HG03469 (cell line): ENCODE results near the gene CEP72.
"Not testable (repeated sequence)": the region's sequence is repeated elsewhere in the genome, so short reads cannot be mapped to it uniquely, and the experiment has no call there.

Source experiments
- ATAC-seq: cut with Tn5 transposase; IDR thresholded peaks from one replicate; pipeline ENCODE4 v1.9.1; 2021; ENCODE audit warnings: mild to moderate bottlenecking, moderate library complexity, moderate number of reproducible peaks; ENCODE audit not compliant: unreplicated experiment

CEP72 gene

GRCh38 chr5:579746-580366 lies 32.3 kb upstream of the CEP72 start:
- no peak for ATAC-seq

DNA sequence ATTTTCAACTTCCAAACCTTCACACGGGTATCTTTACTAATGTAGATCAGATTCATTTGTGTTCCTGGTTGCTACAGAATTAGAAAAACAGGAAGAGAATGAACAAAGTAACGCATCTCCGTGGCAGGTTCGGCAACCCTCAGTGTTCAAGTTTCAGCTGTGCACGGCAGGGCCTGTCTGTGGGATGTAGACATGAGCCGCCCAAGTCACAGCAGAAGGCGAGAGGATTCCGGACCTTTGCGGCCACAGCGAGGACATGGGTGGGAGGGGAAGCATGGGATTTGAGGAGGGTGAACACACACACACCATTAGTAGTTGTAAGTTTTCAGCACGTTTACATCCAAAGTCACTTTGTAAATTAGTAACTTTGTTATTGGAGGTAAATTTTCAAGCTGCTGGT lies 31.7 kb upstream of the CEP72 start:
- ATAC-seq, result no peak

DNA sequence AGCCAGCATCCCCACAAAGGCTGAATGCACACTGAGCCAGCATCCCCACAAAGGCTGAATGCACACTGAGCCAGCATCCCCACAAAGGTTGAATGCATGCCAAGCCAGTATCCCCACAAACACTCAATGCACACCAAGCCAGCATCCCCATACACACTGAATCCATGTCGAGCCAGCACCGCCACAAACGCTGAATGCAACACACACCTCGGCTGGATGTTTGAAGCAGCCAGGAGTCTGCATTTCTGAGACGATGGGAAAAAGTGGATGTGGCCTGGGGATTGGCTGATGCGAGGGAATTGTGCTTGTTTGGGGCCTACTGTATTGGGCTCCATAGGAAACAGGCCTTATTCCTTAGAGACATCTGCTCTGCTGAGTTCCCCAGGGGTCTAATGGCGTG lies 30.9 kb upstream of the CEP72 start:
- no peak for ATAC-seq

- no peak for ATAC-seq
These were observed 30.2 kb upstream of the CEP72 start for GRCh38 chr5:581941-582340.

GRCh38 chr5:582445-582844 lies 29.7 kb upstream of the CEP72 start:
- ATAC-seq, result not testable (repeated sequence)

- ATAC-seq, result no peak
These were observed 29.1 kb upstream of the CEP72 start for GRCh38 chr5:582936-583635.

DNA sequence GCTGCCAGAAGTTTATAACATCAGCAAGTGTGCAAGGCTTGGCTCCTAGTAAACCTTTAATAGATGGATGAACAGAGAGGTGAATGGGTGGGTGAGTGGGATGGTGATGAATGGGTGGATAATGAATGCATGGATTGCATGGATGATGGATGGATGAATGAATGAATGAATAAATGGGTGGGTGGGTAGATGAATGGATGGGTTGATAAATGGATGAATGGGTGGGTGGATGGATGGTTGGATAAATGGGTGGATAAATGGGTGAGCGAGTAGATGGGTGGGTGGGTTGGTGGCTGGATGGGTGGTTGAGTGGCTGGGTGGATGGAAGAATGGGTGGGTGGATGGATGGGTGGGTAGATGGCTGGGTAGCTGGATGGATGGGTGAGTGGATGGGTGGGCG lies 28.5 kb upstream of the CEP72 start:
- ATAC-seq, result no peak

DNA sequence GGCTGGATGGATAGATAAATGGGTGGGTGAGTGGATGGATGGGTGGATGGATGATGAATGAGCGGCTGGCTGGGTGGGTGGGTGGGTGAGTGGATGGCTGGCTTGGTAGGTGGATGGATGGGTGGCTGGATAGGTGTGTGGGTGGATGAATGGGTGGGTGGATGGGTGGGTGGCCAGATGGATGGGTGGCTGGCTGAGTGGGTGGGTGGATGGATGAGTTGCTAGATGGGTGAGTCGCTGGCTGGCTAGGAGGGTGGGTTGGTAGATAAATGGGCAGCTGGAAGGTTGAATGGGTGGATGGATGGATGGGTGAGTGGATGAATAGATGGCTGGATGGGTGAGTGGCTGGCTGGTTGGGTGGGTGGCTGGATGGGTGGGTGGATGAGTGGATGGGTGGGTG lies 27.9 kb upstream of the CEP72 start:
- no peak for ATAC-seq

DNA sequence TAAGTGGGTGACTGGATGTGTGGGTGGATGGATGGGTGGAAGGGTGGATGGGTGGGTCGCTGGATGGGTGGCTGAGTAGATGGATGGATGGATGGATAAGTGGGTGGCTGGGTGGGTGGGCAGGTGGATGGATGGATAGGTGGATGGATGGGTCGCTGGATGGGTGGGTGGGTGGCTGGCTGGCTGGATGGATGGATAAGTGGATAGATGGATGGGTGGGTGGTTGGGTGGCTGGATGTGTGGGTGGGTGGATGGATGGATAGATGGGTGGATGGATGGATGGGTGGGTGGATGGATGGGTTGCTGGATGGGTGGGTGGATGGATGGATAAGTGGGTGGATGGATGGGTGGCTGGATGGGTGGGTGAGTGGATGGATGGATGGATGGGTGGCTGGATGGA lies 27.3 kb upstream of the CEP72 start:
- ATAC-seq, result no peak

- no peak for ATAC-seq
These were observed 26.6 kb upstream of the CEP72 start for GRCh38 chr5:585556-585955.

- no peak for ATAC-seq
These were observed 26.0 kb upstream of the CEP72 start for GRCh38 chr5:585962-586628.

DNA sequence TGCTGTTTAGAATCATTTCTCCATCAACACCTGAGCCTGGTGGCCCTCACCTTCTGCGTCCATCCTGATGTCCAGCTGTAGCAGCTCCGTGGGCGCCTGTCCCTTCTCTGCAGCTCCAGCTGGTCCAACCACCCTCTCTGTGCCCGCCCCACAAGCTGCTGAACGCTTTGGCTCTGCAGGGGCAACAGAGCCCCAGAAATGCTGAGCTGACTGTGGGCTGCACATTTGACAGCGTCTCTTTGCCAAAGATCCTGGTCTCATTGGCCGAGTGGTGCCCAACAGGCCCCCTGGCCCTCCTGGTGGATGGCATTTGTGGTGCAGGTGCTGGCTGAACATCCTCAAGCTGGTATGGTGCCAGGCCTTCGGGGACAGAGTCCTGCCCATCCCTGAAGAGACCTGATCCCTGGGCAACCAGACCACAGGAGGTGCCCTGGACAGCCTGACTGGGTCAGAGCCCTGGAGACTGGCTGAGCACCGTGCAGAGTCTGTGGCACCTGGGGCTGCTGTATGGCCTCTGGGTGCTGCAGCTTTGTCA lies 25.3 kb upstream of the CEP72 start:
- ATAC-seq, result no peak

- no peak for ATAC-seq
These were observed 24.7 kb upstream of the CEP72 start for GRCh38 chr5:587403-587802.

DNA sequence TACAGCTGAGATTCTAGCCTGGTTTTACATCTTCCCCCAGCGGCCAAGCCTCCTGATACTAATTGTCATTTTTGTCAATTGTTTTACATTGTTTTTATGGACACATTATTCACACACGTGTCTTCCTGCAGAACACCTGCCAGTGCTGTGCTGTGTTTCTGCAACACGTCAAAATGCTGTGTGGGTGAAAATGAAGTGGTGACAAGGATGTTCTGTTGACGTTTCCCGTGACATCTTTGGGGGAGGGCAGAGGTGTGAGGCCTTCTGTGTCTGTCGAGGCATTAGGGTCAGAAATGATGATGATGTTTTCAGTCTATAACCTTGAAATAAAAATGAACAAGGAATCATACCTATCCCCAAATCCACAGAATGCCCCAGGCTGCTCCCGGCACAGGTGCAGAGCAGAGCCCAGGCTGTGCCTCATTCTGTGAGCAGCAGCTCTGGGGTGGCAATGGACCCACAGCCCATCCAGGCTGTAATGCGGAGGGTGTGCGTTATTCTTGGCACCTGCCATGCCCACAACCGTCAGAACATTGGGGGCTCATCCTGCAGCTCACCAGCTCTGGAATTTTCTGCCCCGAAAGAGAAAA lies 23.6 kb upstream of the CEP72 start:
- ATAC-seq, result no peak

- ATAC-seq, result no peak
These were observed 23.0 kb upstream of the CEP72 start for GRCh38 chr5:589173-589572.

- ATAC-seq, result no peak
These were observed 22.6 kb upstream of the CEP72 start for GRCh38 chr5:589588-589987.

DNA sequence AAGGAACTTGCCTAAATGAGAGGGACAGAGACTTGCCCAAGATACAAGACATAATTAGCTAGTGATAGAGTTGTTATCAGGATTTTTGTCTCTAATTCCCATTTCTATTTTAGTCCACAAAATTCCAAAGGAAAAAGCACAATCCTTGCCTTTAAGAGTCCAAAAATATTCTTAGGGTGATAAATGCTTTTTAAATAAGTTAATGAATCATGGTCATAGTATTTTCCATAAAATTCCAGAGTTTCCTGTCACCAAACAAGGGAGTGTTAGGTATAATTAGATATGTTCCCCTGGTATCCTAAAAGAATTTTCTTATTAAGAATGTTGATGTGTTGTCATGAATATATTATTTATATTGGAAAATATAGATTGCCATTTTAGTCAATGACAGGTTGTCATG lies 21.8 kb upstream of the CEP72 start:
- ATAC-seq, result no peak

DNA sequence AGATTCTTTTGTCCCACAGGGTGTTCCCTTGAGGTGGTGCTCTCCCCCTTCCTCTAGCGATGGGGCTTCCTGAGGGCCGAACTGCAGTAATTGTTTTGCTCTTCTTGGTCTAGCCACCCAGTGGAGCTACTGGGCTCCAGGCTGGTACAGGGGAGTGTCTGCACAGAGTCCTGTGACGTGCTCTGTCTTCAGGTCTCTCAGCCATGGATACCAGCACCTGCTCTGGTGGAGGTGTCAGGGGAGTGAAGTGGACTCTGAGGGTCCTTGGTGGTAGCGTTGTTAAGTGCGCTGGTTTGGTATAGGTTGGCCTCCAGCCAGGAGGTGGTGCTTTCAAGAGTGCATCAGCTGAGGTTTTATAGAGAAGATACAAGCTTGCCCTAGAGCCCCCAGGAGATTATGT lies 20.4 kb upstream of the CEP72 start:
- no peak for ATAC-seq

- no peak for ATAC-seq
These were observed 20.0 kb upstream of the CEP72 start for GRCh38 chr5:592158-592557.

DNA sequence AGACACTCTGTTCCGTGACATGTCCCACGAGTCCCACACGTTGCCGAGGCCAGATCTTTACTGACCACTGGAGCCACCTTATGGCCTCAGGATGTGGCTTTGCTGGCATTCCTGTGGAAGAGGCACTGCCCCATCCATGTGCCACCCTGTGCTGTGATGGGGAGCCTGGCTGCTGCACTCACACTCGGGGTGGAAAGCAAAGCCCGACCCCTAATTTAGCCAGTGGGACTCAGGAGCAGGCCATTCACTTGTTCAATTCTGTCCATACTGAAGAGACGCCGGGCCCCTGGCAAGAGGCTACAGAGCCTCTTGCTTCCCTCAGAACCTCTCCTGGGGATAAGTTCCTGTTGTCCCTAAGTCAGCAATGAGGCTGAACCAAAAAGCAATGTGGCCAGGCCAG lies 18.6 kb upstream of the CEP72 start:
- no peak for ATAC-seq

- no peak for ATAC-seq
These were observed 17.8 kb upstream of the CEP72 start for GRCh38 chr5:594226-594860.
